Activated CD8-positive, alpha-beta memory T cell treated with anti-CD3 and anti-CD28 coated beads for 24 hours (primary cell): ENCODE results near the gene VPS37B.

Source experiments
- DNase-seq: peaks from one replicate; pipeline ENCODE4 v3.0.0-alpha.2; 2020

VPS37B gene

DNA sequence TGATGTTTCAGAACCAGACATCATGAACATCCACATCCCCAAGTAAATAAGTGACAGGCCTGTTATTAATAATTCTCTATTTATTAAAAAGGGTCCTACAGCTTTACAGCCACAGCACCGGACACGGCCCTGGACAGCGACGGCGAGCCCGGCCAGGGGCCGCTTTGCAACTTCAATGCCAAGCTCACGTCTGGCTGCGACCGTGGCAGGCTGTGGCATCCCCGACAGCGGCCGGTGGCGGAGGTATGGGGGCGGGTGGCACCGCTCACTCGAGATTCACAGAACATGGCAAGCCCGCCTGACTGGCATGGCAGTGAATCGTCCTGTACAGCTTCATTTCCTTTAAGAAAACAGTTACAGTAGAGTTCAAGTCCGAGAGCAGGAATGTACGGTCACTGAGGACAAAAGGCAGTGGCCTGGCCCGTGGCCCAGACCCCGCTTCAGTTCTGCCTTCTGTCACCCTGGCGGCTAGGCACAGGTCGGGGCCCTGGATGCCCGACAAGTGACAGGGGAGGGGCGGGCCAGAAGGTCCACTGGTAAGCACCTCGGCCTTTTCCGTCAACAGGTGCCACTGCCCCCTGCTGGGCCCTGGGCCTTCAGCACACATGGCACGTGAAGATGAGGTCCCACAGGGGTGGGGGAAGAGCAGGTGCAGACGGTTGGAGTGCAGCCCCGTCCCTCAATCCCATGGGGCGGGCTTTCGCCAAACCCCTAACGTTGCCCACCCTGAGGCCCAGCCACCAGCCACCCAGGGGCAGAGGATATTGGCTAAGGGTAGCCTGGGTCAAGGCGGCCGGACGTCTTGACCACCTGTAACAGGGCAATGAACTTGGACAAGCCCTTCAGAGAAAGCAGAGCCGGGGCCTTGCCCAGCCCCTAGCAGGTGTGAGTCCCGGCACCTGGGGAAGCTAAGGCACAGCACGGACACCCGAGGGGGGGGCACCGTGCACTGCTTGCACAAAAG is 30.4 kb downstream of the VPS37B start:
- DNase-seq: no peak

- no peak for DNase-seq
These were observed 31.1 kb downstream of the VPS37B start for GRCh38 chr12:122864894-122865253.

GRCh38 chr12:122862872-122863701 is 32.8 kb downstream of the VPS37B start:
- no peak for DNase-seq

DNA sequence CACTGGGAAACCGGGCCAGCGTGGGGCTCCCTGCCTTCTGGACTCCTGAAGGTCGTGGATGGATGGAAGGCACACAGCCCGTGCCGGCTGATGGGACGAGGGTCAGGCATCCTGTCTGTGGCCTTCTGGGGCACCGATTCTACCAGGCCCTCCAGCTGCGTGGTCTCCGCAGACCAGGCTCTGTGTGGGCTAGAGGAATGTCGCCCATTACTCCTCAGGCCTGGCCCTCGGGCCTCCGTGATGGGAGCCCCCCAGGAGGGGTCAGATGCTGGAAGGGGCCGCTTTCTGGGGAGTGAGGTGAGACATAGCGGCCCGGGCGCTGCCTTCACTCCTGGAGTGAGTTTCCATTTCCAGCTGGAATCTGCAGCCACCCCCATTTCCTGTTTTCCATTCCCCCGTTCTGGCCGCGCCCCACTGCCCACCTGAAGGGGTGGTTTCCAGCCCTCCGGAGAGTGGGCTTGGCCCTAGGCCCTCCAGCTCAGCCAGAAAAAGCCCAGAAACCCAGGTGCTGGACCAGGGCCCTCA is 33.8 kb downstream of the VPS37B start:
- DNase-seq: no peak

DNA sequence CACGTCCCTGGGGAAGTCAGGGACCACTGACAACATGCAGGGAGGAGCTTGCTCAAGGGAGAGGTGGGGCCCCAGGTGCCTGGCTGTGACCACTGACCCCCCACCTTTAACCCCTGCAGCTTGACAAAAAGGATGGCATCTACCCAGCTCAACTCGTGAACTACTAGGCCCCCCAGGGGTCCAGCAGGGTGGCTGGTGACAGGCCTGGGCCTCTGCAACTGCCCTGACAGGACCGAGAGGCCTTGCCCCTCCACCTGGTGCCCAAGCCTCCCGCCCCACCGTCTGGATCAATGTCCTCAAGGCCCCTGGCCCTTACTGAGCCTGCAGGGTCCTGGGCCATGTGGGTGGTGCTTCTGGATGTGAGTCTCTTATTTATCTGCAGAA is 34.3 kb downstream of the VPS37B start:
- no peak for DNase-seq

GRCh38 chr12:122860854-122861586 is 34.9 kb downstream of the VPS37B start:
- DNase-seq: no peak

GRCh38 chr12:122860040-122860853 is 35.7 kb downstream of the VPS37B start:
- peak; percentile 96 for DNase-seq

- no peak for DNase-seq
These were observed 36.5 kb downstream of the VPS37B start for GRCh38 chr12:122859303-122860039.

DNA sequence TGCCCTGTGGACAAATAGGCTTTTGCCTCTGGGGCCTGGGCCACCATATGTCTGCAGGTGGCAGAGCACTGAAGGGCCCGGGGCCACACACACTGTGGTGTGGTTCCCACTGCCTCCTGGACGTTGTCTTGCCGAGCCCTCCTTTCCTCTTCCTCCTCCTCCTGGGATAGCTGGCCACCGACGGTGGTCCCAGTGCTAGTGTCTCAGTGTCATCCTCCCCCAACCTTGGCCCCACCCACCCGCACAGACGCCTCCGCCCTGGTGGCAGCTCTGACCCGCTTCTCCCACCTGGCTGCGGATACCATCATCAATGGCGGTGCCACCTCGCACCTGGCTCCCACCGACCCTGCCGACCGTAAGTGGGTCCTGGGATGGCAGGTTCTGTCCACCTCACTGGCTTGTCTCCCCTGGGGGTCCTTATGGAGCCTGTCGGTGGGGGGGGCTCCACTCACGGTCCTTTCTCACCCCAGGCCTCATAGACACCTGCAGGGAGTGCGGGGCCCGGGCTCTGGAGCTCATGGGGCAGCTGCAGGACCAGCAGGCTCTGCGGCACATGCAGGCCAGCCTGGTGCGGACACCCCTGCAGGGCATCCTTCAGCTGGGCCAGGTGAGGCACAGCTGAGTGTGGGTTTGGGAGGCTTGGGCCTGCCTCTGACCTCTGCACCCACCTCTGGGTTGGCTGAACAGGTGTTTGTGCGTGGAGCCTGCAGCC is 37.2 kb downstream of the VPS37B start:
- no peak for DNase-seq

- DNase-seq: no peak
These were observed 37.8 kb downstream of the VPS37B start for GRCh38 chr12:122858171-122858570.

GRCh38 chr12:122856999-122857671 is 38.8 kb downstream of the VPS37B start:
- no peak for DNase-seq

DNA sequence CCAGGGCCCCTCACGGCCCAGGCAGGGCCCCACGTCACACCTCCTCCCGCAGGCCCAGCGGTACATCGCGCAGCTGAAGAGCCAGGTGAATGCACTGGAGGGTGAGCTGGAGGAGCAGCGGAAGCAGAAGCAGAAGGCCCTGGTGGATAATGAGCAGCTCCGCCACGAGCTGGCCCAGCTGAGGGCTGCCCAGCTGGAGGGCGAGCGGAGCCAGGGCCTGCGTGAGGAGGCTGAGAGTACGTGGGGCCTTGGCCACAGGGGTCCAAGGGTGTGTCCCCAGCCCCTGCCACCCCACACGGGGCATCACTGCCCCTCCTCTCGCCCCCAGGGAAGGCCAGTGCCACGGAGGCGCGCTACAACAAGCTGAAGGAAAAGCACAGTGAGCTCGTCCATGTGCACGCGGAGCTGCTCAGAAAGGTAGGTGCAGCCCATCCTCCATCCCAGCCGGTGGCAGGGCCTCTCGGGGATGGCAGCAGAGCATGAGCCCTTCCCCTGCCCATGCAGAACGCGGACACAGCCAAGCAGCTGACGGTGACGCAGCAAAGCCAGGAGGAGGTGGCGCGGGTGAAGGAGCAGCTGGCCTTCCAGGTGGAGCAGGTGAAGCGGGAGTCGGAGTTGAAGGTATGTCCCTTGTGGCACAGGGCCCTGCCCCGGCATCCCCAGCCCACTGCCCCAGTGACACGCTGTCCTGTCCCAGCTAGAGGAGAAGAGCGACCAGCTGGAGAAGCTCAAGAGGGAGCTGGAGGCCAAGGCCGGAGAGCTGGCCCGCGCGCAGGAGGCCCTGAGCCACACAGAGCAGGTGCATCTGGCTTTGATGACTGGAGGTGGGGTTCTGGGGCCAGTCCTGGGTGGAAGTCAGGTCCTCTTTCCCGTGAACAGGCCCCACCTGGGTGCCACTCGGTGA is 39.7 kb downstream of the VPS37B start:
- no peak for DNase-seq

GRCh38 chr12:122855071-122855829 is 40.7 kb downstream of the VPS37B start:
- no peak for DNase-seq

GRCh38 chr12:122854554-122854953 is 41.4 kb downstream of the VPS37B start:
- DNase-seq: no peak

DNA sequence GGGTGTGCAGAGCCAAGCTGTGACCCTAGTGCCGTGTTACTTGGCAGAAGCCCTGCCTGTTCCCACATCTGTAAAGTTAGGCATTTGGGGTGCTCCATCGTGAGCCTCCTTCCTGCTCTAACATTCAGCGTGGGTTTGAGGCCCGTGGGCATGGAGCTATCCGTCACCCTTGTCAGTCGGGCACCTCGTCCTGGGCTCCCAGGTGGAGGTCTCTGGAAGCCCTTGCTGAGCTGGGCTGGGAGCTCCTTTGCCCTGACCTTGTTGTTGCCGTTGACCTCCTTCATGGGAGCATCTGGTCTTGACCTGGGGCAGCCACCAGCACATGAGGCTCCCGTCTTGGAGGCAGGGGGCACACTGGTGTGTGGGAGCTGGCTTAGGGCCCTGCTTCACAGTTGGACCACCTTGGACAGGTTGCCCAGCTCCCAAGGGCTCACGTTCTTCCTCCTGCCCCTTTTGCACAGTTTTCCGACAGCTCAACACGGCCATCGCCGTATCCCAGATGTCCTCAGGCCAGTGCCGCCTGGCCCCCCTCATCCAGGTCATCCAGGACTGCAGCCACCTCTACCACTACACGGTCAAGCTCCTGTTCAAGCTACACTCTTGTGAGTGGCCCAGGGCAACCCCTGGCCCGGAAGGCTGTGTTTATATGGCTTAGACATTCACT is 42.2 kb downstream of the VPS37B start:
- no peak for DNase-seq

DNA sequence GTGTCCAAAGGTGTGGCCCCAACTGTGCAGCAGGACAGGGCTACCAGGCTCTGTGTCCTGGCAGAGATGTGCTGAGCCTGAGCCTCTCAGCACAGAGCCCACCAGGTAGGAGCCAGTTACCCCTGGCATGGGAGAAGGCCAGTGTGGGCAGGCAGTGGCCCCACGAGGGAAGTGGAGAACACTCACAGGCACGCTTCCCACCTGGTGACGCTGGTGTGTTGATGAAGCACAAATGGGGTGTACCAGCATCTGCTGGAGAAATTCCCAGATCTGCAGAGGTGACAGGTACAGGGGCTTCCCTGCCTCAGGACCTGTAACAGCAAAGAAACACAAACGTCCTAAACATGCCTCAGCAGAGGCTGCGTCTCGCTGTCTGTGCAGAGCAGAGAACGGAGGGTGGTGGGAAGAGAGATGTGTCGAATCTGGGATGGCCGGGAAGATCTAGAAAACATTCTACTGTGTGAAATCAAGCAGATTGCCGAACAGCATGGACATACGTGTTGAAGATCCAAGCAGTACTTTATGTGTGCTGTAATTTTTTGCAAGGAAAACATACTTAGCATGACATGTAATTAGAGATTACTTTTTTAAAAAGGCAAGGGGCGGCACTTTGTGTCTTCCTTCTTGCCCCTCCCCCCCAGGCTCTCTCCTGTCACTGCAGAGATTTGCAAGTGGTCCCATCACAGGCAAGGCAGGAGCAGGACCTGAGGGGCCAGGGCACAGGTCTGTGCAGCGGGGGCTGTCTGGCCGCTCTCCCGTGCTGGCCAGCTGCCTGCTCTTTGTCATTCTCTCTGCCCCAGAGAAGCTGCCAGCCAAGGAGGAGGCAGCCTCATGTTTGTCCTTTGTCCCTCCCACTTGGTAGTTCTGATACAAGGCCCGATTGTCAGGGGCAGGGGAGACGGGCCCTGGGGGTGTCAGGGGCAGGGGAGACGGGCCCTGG is 43.3 kb downstream of the VPS37B start:
- no peak for DNase-seq
